WTC11 (cell line): Measurements from ENCODE around the gene TMEM131L.

Source experiments
- ATF6 ChIP-seq: sonication (generic); formaldehyde crosslinking; IDR thresholded peaks from 2 replicates; pipeline ENCODE4 v1.8.1; 2023; ENCODE audit warnings: mild to moderate bottlenecking, missing genetic modification reagents
- CBFB ChIP-seq: sonication (generic); formaldehyde crosslinking; IDR thresholded peaks from 2 replicates; pipeline ENCODE4 v1.8.1; 2022; ENCODE audit warnings: mild to moderate bottlenecking, low read depth, missing genetic modification reagents
- CTCF ChIP-seq: fragments of 200-600 bp; IDR thresholded peaks from 2 replicates; pipeline ENCODE4 v1.8.0; 2022; ENCODE audit warnings: antibody characterized with exemption
- ESRRA ChIP-seq: sonication (generic); formaldehyde crosslinking; IDR thresholded peaks from 2 replicates; pipeline ENCODE4 v1.8.1; 2022; ENCODE audit warnings: mild to moderate bottlenecking, missing genetic modification reagents, borderline replicate concordance
- JUN ChIP-seq: sonication (generic); formaldehyde crosslinking; IDR thresholded peaks from 2 replicates; pipeline ENCODE4 v1.8.0; 2023; ENCODE audit warnings: mild to moderate bottlenecking, missing genetic modification reagents
- NFATC4 ChIP-seq: fragments of 250-450 bp; sonication (Bioruptor Pico); IDR thresholded peaks from 2 replicates; pipeline ENCODE4 v1.9.0; 2021; ENCODE audit warnings: mild to moderate bottlenecking
- NR2C2 ChIP-seq: sonication (generic); formaldehyde crosslinking; IDR thresholded peaks from 2 replicates; pipeline ENCODE4 v1.8.0; 2022; ENCODE audit warnings: mild to moderate bottlenecking, missing genetic modification reagents
- ZBTB21 ChIP-seq: sonication (generic); formaldehyde crosslinking; IDR thresholded peaks from 2 replicates; pipeline ENCODE4 v1.8.1; 2023; ENCODE audit warnings: mild to moderate bottlenecking, missing genetic modification reagents, borderline replicate concordance
- TF ChIP-seq, protein P1 (sequence below): sonication (generic); formaldehyde crosslinking; IDR thresholded peaks from 2 replicates; pipeline ENCODE4 v1.8.0; 2023; ENCODE audit warnings: mild to moderate bottlenecking, missing genetic modification reagents
- TF ChIP-seq, protein P2 (sequence below): sonication (generic); formaldehyde crosslinking; IDR thresholded peaks from 2 replicates; pipeline ENCODE4 v1.8.0; 2022; ENCODE audit warnings: missing genetic modification reagents
- TF ChIP-seq, protein P3 (sequence below): sonication (generic); formaldehyde crosslinking; conservative IDR thresholded peaks from 2 replicates; pipeline ENCODE4 v1.8.1; 2022; ENCODE audit warnings: mild to moderate bottlenecking, missing genetic modification reagents
- TF ChIP-seq, protein P4 (sequence below): sonication (generic); formaldehyde crosslinking; IDR thresholded peaks from 2 replicates; pipeline ENCODE4 v1.8.1; 2023; ENCODE audit warnings: mild to moderate bottlenecking, missing genetic modification reagents
- TF ChIP-seq, protein P5 (sequence below): sonication (generic); formaldehyde crosslinking; IDR thresholded peaks from 2 replicates; pipeline ENCODE4 v1.8.1; 2023; ENCODE audit warnings: mild to moderate bottlenecking, missing genetic modification reagents, moderate library complexity

GRCh38 chr4:153651587-153651986, 185.4 kb downstream of the TMEM131L start:
- TF ChIP-seq CTCF (no peak), ATF6 (CRISPR knock-in tag) (no peak), JUN (CRISPR knock-in tag) (no peak), CBFB (CRISPR knock-in tag) (no peak), NFATC4 (CRISPR knock-in tag) (no peak), ZBTB21 (no peak), NR2C2 (no peak), ESRRA (CRISPR knock-in tag) (no peak)
- TF ChIP-seq, protein P1, sequence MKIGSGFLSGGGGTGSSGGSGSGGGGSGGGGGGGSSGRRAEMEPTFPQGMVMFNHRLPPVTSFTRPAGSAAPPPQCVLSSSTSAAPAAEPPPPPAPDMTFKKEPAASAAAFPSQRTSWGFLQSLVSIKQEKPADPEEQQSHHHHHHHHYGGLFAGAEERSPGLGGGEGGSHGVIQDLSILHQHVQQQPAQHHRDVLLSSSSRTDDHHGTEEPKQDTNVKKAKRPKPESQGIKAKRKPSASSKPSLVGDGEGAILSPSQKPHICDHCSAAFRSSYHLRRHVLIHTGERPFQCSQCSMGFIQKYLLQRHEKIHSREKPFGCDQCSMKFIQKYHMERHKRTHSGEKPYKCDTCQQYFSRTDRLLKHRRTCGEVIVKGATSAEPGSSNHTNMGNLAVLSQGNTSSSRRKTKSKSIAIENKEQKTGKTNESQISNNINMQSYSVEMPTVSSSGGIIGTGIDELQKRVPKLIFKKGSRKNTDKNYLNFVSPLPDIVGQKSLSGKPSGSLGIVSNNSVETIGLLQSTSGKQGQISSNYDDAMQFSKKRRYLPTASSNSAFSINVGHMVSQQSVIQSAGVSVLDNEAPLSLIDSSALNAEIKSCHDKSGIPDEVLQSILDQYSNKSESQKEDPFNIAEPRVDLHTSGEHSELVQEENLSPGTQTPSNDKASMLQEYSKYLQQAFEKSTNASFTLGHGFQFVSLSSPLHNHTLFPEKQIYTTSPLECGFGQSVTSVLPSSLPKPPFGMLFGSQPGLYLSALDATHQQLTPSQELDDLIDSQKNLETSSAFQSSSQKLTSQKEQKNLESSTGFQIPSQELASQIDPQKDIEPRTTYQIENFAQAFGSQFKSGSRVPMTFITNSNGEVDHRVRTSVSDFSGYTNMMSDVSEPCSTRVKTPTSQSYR, result no peak
- TF ChIP-seq, protein P2, sequence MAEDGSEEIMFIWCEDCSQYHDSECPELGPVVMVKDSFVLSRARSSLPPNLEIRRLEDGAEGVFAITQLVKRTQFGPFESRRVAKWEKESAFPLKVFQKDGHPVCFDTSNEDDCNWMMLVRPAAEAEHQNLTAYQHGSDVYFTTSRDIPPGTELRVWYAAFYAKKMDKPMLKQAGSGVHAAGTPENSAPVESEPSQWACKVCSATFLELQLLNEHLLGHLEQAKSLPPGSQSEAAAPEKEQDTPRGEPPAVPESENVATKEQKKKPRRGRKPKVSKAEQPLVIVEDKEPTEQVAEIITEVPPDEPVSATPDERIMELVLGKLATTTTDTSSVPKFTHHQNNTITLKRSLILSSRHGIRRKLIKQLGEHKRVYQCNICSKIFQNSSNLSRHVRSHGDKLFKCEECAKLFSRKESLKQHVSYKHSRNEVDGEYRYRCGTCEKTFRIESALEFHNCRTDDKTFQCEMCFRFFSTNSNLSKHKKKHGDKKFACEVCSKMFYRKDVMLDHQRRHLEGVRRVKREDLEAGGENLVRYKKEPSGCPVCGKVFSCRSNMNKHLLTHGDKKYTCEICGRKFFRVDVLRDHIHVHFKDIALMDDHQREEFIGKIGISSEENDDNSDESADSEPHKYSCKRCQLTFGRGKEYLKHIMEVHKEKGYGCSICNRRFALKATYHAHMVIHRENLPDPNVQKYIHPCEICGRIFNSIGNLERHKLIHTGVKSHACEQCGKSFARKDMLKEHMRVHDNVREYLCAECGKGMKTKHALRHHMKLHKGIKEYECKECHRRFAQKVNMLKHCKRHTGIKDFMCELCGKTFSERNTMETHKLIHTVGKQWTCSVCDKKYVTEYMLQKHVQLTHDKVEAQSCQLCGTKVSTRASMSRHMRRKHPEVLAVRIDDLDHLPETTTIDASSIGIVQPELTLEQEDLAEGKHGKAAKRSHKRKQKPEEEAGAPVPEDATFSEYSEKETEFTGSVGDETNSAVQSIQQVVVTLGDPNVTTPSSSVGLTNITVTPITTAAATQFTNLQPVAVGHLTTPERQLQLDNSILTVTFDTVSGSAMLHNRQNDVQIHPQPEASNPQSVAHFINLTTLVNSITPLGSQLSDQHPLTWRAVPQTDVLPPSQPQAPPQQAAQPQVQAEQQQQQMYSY, result no peak
- TF ChIP-seq, protein P3, sequence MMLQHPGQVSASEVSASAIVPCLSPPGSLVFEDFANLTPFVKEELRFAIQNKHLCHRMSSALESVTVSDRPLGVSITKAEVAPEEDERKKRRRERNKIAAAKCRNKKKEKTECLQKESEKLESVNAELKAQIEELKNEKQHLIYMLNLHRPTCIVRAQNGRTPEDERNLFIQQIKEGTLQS (CRISPR knock-in tag), result no peak
- TF ChIP-seq, protein P4, sequence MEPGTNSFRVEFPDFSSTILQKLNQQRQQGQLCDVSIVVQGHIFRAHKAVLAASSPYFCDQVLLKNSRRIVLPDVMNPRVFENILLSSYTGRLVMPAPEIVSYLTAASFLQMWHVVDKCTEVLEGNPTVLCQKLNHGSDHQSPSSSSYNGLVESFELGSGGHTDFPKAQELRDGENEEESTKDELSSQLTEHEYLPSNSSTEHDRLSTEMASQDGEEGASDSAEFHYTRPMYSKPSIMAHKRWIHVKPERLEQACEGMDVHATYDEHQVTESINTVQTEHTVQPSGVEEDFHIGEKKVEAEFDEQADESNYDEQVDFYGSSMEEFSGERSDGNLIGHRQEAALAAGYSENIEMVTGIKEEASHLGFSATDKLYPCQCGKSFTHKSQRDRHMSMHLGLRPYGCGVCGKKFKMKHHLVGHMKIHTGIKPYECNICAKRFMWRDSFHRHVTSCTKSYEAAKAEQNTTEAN (CRISPR knock-in tag), result no peak
- TF ChIP-seq, protein P5, sequence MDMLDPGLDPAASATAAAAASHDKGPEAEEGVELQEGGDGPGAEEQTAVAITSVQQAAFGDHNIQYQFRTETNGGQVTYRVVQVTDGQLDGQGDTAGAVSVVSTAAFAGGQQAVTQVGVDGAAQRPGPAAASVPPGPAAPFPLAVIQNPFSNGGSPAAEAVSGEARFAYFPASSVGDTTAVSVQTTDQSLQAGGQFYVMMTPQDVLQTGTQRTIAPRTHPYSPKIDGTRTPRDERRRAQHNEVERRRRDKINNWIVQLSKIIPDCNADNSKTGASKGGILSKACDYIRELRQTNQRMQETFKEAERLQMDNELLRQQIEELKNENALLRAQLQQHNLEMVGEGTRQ (CRISPR knock-in tag), result no peak
